HG03103 (cell line): Measurements from ENCODE around the gene IZUMO1.
"Not testable (repeated sequence)": the region's sequence is repeated elsewhere in the genome, so short reads cannot be mapped to it uniquely, and the experiment has no call there.

Experiments
- ATAC-seq: cut with Tn5 transposase; IDR thresholded peaks from one replicate; pipeline ENCODE4 v1.9.1; 2021; ENCODE audit warnings: low read depth; ENCODE audit not compliant: unreplicated experiment

Gene IZUMO1

DNA sequence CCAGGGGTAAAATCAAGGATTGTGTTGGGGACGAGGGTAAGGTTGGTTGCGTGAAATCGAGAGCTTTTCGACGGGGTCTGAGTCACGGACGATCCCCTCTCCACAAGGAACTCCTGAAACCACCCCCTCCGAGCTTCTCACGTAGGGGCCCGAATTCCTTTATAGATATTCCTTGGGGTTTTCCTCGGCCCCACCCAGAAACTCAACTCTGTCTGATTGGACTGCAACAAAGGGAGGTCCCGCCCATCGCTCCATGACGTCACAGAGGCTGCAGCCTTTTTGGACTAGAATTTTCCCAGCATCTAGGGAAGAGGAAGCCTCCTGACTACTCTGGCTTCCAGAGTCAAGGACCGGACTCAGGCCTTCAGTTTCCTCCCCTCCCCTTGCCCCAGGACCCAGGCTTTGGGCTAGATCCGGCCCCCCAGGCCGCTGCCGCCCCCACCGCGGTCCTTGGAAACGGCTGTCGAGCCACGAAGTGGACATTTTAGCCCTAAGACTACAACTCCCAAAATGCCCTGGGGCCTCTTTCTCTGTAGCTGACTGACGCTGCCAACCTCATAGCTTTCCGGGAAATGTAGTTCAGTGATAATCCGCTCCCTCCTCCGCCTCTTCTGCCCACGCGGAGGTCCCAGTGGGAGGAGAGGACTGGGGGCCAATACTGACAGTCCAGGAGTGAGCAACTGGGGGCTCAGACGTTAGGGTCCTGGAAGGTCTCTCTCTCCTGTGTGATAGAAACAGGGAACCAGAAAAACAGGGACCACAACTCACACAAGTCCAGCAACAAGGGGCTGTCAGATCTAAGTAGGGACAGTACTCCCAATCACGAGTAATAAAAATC lies at the start of gene IZUMO1:
Gene IZUMO1, minus strand, starts transcription at position 172 of the 838 bp plus-strand sequence. CDS start 1,050 bp downstream, outside the sequence.
- no peak for ATAC-seq

DNA sequence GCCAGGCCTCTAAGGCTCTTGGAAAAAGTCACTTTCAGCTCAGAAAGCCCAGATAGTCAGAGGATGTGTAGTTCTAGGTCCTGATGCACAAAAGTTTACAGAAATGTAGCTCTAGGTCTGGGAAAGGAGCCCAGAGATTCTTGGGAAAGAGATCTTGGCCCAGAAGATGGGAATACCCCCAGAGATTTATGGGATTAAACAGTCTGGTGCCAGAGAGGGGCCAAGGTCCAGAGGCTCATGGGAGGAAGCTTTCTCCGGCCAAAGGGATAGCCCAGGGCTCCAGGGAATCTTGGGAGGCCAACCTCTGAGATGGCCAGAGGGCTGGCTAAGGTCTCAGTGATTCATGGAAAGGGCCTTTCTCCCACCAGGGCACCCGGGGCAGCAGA lies 49.0 kb upstream of the IZUMO1 start:
- ATAC-seq, result no peak

DNA sequence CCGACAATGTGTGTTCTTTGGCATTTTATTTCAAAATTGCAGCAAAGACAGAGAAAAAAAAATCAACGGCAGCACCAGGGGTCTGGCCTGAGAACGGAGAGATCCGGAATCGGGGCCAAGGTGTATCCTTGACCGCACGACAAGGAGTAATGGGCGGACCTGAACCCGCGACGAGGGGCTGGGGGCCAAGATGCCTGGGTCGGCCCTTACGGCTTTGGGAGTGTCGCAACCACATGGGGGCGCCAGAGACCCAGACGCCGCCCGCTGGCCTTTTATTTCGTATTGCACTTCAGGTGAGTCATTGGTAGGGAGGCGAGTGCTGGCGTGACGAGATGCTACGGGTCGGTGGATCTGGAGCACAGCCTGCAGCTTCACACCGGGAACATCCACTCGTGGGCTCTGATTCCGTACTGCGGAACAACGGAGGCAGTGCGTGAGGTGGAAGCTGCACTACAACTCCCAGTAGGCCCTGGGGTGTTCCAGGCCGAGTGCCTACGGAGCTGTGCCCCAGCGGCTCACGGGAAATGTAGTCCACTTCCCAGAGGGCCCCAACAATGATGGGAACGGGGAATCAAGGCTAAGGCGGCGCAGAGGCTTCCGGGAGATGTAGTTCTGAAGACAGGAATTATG lies 48.5 kb upstream of the IZUMO1 start:
- peak; percentile 67 for ATAC-seq

DNA sequence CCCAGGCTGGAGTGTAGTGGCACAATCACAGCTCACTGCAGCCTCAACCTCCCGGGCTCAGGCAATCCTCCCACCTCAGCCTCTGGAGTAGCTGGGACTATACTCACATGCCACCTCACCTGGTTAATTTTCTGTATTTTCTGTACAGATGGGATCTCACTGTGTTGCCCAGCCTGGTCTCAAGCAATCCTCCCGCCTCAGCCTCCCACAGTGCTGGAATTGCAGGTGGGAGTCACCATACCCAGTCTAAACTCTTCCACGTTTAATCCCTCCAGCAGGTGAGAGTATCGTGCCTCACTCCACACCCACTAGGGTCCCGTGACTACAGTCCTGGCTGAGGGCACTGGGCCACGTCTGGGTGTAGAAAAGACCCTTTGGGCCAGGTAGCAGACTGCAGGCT lies 47.6 kb upstream of the IZUMO1 start:
- ATAC-seq, result no peak

DNA sequence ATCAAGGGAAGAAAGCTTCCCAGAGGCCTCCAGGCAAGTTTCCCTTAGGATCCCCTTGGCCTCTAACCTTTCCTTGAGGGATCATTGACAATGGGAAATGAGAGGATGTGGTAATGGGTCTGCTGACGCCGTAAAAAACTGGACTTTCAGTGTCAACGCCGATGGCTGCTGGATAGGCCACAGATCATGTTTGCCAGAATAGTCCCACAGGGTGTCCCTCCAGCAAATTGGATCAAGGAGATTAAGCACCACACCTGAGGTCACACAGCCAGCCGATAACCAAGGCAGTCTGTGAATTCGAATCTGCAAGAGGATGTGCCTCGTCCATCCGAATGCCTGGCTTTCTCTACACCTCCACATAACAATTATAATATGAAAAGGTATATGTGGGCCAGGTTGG lies 46.6 kb upstream of the IZUMO1 start:
- ATAC-seq, result no peak

DNA sequence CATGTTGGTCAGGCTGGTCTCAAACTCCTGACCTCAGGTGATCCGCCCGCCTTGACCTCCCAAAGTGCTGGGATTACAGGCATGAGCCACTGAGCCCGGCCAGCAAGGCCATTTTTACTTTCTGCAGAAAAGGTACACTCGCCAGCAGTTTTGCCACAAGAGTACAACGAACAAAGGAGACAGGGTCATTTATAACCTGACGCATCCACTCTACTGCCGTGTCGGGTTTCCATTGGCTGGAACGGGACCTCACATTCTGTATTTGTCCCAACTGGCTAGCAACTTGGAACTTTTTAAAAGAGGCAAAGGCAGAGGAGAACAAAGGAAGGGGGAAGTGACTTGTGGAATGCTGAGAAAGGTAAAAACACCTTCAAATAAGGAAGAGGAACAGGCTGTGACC lies 40.6 kb upstream of the IZUMO1 start:
- not testable (repeated sequence) for ATAC-seq

DNA sequence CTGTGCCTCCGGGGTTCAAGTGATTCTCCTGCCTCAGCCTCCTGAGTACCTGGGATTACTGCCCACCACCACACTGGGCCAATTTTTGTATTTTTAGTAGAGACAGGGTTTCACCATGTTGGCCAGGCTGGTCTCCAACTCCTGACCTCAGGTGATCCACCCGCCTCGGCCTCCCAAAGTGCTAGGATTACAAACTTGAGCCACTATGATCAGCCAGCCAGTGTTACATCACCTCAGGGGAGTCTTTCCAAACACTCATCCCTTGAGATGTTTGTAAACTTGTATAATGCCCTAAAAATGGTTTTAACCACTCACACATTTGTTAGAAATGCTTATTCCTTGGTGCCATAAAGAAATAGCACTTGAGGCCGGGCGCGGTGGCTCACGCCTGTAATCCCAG lies 39.7 kb upstream of the IZUMO1 start:
- not testable (repeated sequence) for ATAC-seq

DNA sequence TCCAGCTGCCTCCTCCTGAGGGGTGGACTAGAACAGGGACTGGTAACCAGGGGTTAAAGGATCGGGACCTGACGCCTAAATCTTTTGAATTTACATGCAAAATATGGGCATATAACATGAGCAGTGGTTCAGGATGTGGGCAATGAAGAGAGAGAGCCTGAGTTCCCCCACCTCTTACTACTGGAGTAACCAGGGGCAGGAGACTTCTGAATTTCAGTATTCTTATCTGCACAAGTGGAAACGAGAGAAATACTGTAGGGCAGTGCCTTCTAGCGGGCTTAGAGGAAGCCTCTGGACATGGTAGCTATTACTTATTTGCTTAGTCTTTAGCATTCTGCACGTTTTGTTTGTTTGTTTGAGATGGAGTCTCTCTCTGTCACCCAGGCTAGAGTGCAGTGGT lies 37.8 kb upstream of the IZUMO1 start:
- no peak for ATAC-seq

DNA sequence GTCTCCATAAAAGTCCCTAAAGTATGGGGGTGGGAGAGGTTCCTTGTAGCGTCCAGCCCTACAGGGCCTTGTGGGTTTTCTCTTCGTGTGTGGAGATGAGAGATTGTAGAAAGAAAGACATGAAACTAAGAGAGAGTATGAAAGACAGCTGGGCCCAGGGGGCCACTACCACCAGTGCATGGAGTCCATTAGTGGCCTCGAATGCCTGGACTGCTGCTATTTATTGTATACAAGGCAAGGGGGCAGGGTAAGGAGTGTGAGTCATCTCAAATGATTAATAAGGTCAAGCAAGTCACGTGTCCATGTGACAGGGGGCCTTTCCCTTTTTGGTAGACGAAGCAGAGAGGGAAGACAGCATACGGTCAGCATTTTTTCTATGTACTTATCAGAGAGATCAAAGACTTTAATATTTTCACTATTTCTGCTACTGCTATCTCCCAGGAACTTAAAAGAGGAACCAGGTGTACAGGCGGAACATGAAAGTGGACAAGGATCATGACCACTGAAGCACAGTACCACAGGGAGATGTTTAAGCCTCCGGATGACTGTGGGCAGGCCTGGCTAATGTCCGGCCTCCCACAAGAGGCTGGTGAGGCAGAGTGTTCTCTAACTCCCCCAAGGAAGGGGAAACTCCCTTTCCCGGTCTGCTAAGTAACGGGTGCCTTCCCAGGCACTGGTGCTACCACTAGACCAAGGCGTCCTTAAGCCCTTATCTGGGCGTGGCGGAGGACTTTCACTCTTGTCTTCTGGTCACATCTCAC lies 34.1 kb upstream of the IZUMO1 start:
- no peak for ATAC-seq

DNA sequence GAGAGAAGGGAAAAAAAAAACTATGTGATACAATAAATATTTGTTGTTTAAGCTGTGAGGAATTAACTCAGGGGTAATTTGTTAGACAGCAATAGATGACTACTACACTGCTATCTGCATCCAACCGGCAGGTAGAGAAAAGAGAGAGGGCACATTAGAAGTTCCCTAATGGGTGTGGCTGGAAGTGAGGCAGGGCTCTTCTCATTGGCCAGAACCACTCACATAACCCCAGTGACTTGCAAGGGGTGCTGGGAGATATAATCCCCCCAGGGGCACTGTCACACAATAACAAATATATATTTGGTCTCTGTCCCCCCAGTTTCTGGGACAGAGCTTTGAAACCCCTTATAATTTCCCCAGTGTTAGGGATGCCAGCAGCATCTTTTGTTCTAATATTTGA lies 32.9 kb upstream of the IZUMO1 start:
- ATAC-seq, result no peak

DNA sequence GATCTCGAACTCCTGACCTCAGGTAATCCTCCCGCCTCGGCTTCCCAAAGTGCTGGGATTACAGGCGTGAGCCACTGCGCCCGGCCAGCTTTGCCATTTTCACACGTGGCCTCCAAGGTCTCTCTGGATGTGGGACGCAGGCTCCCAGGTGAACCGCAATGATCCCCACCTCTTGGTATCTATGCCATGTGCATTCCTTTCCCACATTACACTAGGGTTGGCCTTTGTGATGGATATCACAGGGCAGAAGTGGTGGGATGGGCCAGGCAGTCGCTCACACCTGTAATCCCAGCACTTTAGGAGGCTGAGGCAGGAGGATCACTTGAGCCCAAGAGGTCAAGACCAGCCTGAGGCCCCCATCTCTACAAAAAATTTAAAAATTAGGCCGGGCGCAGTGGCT lies 31.0 kb upstream of the IZUMO1 start:
- ATAC-seq, result no peak

DNA sequence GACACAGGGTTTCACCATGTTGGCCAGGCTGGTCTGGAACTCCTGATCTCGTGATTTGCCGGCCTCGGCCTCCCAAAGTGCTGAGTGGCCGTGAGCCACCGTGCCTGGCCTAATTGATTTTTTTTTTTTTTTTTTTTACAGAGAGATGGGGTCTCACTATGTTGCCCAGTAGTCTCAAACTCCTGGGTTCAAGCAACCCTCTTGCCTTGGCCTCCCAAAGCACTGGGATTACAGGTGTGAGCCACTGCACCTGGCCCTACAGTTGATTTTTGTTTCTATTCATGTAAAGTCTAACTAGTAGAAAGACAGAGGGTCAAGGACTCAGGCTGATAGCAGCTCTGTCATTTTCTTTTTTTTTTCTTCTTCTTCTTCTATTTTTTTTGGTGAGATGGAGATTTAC lies 30.4 kb upstream of the IZUMO1 start:
- no peak for ATAC-seq

DNA sequence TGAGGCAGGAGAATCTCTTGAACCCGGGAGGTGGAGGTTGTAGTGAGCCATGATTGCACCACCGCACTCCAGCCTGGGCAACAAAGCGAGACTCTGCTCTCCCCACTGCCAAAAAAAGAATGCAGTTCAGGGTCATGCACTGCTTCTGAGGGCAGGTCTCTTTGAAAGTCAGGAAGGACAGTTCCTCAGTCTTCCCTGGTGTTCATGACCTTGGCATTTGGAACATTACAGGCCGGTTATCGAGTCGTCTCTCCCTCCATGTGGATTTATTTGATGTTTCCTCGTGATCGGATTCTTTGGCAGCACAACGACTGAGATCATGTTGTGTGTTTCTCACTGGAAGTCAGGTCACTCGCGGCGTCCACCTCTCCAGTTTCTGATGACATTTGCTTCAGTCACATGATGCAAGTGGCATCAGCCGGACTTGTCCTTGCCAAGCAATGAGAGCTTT lies 25.8 kb upstream of the IZUMO1 start:
- no peak for ATAC-seq

DNA sequence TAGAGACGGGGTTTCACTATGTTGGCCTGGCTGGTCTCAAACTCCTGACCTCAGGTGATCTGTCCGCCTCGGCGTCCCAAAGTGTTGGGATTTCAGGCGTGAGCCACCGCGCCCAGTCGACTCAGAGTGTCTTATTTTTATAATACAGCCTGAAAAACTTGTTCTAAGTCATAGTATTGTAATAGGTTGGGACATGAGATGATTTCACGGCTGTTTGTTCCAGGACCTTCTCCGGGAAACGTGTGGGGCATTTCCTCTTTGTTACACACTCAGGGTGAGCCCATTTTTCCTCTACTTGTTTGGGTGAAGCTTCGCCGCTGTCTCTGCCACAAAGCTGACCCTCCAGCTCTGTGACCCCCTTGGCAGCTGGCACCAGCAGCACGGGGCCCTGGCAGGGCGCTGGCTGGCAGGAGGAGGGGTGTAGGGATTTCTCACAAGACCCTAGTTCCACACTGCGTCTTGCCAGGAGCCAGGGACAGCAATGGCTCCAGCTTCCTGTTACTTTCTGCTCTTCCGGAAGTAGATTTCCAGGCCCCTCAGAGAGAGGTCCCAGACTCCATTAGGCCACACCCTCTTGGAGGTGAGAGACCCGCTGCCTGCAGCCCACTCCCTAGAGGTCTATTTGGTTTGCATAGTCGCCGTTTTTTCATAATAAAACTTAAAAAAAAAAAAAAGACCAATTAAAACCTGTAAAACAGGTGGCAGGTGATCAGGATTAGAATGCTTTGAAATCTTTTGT lies 24.2 kb upstream of the IZUMO1 start:
- ATAC-seq, result no peak

DNA sequence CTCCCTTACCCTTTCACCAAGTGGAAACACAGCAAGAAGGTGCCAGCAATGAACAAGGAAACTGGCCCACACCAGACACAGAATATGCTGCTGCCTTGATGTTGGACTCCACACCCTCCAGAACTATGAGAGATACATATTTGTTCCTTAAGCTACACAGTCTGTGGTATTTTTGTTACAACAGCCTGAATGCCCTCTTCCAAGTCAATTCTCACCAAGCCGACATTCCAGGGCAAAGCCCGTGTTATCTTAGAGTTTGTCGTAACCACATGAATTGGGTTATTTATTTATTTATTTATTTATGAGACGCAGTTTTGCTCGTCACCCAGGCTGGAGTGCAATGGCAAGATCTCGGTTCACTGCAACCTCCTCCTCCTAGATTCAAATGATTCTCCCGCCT lies 23.6 kb upstream of the IZUMO1 start:
- no peak for ATAC-seq

DNA sequence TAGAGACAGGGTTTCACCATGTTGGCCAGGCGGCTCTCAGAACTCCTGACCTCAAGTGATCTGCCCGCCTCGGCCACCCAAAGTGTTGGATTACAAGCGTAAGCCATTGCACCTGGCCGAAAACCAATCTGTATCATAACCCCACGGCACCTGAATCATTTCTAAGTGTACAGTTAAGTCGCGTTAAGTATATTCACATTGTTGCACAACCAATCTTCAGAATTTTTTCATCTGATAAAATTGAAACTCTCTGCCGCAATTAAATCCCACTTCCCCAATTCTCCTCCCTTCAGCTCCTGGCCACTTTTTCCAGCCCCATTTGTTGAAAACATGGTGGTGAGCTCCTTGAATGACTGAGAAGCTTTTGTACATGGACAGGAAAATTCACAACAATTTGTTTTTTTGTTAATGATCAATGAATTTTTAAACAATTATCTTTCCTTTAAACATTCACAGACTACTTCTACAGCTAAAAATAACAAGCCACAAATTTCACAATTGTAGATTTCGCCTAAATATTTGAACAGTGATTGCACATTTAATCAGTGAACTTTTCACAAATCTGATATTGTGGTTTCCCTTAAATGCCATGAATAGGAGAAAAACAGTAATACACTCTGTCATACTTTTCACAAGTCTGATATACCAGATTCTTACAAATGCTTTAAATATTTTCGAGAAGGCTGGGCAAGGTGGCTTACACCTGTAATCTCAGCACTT lies 22.4 kb upstream of the IZUMO1 start:
- no peak for ATAC-seq

DNA sequence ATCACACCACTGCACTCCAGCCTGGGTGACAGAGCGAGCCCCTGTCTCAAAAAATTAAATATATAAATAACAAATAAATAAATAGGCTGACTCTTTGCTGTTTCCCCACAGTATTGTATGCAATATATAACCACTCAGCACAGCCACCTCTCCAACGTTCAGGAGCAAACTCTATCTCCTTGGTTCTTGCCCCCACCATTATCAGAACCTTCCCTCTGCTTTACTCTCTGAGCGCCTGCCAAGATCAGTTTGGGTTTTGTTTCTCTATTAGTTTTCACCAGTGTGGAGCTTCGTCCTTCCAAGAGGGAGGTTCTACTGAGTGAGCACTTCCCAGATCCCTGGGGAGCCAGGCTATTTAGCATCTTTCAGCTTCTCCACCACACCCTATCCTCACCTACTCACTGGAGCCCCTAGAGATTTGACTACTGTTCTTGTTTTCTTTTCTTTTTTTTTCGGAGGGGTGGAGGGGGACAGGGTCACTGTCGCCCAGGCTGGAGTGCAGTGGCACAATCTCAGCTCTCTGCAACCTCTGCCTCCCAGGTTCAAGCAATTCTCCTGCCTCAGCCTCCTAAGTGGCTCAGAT lies 21.6 kb upstream of the IZUMO1 start:
- not testable (repeated sequence) for ATAC-seq

DNA sequence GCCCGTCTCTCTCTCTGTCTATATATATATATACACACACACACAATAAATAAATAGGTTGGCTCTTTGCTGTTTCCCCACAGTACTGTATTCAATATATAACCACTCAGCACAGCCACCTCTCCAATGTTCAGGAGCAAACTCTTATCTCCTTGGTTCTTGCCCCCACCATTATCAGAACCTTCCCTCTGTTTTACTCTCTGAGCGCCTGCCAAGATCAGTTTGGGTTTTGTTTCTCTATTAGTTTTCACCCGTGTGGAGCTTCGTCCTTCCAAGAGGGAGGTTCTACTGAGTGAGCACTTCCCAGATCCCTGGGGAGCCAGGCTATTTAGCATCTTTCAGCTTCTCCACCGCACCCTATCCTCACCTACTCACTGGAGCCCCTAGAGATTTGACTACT lies 19.1 kb upstream of the IZUMO1 start:
- ATAC-seq, result not testable (repeated sequence)

DNA sequence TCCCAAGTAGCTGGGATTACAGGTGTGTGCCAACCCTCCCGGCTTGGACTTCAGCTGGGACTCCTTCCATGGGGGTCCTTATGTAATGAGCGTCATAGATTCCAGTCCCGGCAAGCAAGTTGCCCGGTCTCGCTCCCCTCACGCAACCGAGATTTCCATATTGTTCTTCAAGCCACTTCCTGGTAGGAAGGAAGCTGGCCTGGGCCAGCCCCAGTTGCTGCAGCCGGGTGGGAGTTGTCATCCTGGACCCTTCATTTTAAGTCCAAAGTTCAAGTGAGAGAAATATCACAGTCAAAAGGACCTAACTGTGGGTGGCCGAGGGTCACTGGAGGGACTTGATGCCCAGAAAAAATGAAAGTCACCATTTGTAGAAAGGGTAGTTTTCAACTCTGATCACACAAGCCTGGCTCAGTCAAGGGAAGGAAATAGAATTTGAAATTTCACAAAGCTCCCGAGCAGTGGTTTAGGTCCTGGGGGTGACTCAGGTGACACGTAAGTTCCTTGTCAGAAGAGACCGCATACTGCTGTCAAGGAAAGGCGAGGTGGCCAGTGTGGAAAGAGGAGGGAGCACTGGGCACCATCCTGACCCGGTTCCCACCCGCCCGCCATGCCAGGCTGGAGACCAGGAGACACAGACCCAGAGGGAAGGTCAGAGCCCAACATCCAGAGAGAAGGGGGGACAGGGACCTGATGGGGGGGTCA lies 13.9 kb upstream of the IZUMO1 start:
- no peak for ATAC-seq
